MM.1S (cell line): ENCODE measurements around the gene ZSCAN25.

ENCODE experiments used
- EZH2phosphoT487 ChIP-seq: fragments of 300-600 bp; sonication (generic); IDR thresholded peaks from 2 replicates; pipeline ENCODE4 v1.6.1; 2018; ENCODE audit warnings: antibody characterized with exemption, low read length
- TF ChIP-seq, protein P1 (sequence below): fragments of 300-600 bp; sonication (generic); IDR thresholded peaks from 2 replicates; pipeline ENCODE4 v1.5.1; 2016; ENCODE audit warnings: antibody characterized with exemption, low read length, mixed read lengths

DNA sequence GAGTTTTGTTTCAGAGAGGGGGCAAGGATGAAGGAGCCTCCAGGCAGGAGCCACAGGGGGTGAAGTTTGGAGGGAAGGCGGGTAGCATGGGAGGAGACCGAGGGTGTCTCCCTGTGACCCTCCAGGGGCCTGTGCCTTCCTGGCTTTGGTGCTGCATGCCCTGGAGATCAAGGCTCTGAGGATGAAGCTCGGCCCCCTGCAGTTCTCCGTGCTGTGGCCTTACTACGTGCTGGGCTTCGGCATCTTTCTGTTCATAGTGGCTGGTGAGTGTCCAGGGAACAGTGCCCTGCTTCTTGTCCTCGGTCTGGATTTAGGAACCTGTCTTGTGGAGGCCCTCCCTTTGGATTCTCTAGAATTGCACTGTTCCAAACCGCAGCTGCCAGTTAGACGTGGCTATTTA lies 9.2 kb upstream of the ZSCAN25 start:
- TF ChIP-seq EZH2phosphoT487 = no peak
- TF ChIP-seq, protein P1, sequence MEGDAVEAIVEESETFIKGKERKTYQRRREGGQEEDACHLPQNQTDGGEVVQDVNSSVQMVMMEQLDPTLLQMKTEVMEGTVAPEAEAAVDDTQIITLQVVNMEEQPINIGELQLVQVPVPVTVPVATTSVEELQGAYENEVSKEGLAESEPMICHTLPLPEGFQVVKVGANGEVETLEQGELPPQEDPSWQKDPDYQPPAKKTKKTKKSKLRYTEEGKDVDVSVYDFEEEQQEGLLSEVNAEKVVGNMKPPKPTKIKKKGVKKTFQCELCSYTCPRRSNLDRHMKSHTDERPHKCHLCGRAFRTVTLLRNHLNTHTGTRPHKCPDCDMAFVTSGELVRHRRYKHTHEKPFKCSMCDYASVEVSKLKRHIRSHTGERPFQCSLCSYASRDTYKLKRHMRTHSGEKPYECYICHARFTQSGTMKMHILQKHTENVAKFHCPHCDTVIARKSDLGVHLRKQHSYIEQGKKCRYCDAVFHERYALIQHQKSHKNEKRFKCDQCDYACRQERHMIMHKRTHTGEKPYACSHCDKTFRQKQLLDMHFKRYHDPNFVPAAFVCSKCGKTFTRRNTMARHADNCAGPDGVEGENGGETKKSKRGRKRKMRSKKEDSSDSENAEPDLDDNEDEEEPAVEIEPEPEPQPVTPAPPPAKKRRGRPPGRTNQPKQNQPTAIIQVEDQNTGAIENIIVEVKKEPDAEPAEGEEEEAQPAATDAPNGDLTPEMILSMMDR = no peak
